ENCODE measurements around the gene TREH. TPM values are rescaled to one million over a fixed set of nuclear protein-coding genes. Genes with fewer than 3 reads are reported as not detected.

The TREH gene
- total RNA-seq, 1 experiment from 2014 or later = not detected

- TF ChIP-seq, protein P1, sequence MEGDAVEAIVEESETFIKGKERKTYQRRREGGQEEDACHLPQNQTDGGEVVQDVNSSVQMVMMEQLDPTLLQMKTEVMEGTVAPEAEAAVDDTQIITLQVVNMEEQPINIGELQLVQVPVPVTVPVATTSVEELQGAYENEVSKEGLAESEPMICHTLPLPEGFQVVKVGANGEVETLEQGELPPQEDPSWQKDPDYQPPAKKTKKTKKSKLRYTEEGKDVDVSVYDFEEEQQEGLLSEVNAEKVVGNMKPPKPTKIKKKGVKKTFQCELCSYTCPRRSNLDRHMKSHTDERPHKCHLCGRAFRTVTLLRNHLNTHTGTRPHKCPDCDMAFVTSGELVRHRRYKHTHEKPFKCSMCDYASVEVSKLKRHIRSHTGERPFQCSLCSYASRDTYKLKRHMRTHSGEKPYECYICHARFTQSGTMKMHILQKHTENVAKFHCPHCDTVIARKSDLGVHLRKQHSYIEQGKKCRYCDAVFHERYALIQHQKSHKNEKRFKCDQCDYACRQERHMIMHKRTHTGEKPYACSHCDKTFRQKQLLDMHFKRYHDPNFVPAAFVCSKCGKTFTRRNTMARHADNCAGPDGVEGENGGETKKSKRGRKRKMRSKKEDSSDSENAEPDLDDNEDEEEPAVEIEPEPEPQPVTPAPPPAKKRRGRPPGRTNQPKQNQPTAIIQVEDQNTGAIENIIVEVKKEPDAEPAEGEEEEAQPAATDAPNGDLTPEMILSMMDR (IDR thresholded peaks at IDR 0.05; ENCODE audit: unreplicated experiment) = no peak
- H3K4me1 Mint-ChIP-seq (ENCODE audit: insufficient read depth, unreplicated experiment) = peaks cover 11% of the 10 kb centered on the region
- CTCF ChIA-PET = interaction anchor here (0.7 to 1.5 kb wide), 3 partner anchors 11 to 22 kb away, joined by 4 to 8 read pairs (median 4); no protein-coding TSS in a partner anchor
- no peak overlapping the region for H3K27ac Mint-ChIP-seq (ENCODE audit: low read depth, unreplicated experiment)
- BruUV-seq (replicated peaks) = no TSS peak
- intact Hi-C loops (cut with micrococcal nuclease) = no loop called here
- no peak overlapping the region for H3K4me3 Mint-ChIP-seq (ENCODE audit: unreplicated experiment)
- H3K36me3 Mint-ChIP-seq (ENCODE audit: insufficient read depth, unreplicated experiment) = peaks cover 8% of the 10 kb centered on the region
- no peak for DNase-seq (ENCODE audit: unreplicated experiment)
- no peaks in the 10 kb centered on the region for H3K9me3 Mint-ChIP-seq (ENCODE audit: unreplicated experiment)
- POLR2A ChIA-PET = interaction anchor here (0.7 to 3.1 kb wide), 3 partner anchors 9 to 21 kb away, joined by 4 to 10 read pairs (median 5); partner anchors contain the start of gene TREH
- H3K27me3 Mint-ChIP-seq (ENCODE audit: insufficient read depth, unreplicated experiment) = peaks cover 30% of the 10 kb centered on the region
These were observed 8.2 kb downstream of the TREH start for GRCh38 chr11:118671254-118671653.

DNA sequence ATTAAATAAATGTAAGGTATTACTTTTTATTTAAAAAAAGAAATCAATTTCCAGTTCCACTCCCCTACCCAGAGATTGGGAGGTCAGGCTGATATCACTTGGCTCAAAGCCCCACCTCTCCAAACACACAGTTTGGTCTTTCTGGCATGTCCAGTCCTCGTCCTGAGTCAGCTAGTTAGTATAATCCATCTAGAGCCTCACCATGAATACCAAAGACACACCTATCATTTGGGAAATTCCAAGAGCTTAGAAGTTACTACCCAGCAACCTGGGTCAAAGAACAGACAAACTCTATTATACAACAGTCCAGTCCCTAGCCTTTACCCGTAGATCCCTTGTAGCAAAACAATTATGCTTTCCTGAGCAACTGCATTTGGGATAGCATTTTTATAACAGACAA lies 9.4 kb downstream of the TREH start:
- no peak overlapping the region for H3K27ac Mint-ChIP-seq (ENCODE audit: low read depth, unreplicated experiment)
- peaks cover 11% of the 10 kb centered on the region for H3K4me1 Mint-ChIP-seq (ENCODE audit: insufficient read depth, unreplicated experiment)
- no peak overlapping the region for H3K4me3 Mint-ChIP-seq (ENCODE audit: unreplicated experiment)
- POLR2A ChIA-PET = interaction anchor here (0.6 to 3.1 kb wide), 6 partner anchors 9 to 190 kb away, joined by 3 to 10 read pairs (median 4); partner anchors contain the start of gene TREH
- CTCF ChIA-PET = interaction anchor here (0.6 to 2.0 kb wide), 4 partner anchors 10 to 20 kb away, joined by 4 to 8 read pairs (median 4); no protein-coding TSS in a partner anchor
- TF ChIP-seq, protein P1 (IDR thresholded peaks at IDR 0.05; ENCODE audit: unreplicated experiment) = no peak
- peaks cover 8% of the 10 kb centered on the region for H3K36me3 Mint-ChIP-seq (ENCODE audit: insufficient read depth, unreplicated experiment)
- peaks cover 30% of the 10 kb centered on the region for H3K27me3 Mint-ChIP-seq (ENCODE audit: insufficient read depth, unreplicated experiment)
- DNase-seq (ENCODE audit: unreplicated experiment) = no peak
- no peaks in the 10 kb centered on the region for H3K9me3 Mint-ChIP-seq (ENCODE audit: unreplicated experiment)
- BruUV-seq (replicated peaks) = no TSS peak
- intact Hi-C loops (cut with micrococcal nuclease) = no loop called here

DNA sequence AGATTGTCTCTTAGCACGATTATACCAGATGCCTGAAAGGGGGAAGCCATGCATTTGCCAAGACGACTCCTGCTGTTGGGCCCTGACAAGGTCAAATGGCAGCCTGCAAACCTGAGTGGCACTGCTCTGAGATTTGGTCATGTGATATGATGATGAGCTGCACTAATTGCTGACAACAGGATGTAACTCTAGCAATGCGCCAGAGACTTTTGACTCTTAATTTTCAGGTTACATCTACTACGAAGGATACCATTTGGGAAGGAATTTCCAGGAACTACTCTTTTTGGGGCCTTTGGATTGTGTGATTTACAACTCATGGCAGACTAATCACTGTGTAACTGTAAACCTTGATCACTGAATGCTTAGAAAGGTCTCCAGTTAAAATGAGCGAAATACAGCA lies 13.1 kb downstream of the TREH start:
- TF ChIP-seq, protein P1 (IDR thresholded peaks at IDR 0.05; ENCODE audit: unreplicated experiment) = no peak
- intact Hi-C loops (cut with micrococcal nuclease) = no loop called here
- ChIA-PET POLR2A (no interaction called here), CTCF (interaction anchor here (1.1 kb wide), 1 partner anchor 23 kb away, joined by 4 read pairs; no protein-coding TSS in a partner anchor)
- Mint-ChIP-seq H3K4me1 (ENCODE audit: insufficient read depth, unreplicated experiment) (peaks cover 11% of the 10 kb centered on the region), H3K27me3 (ENCODE audit: insufficient read depth, unreplicated experiment) (peaks cover 25% of the 10 kb centered on the region), H3K4me3 (ENCODE audit: unreplicated experiment) (no peak overlapping the region), H3K9me3 (ENCODE audit: unreplicated experiment) (no peaks in the 10 kb centered on the region), H3K36me3 (ENCODE audit: insufficient read depth, unreplicated experiment) (peaks cover 11% of the 10 kb centered on the region), H3K27ac (ENCODE audit: low read depth, unreplicated experiment) (no peak overlapping the region)
- no peak for DNase-seq (ENCODE audit: unreplicated experiment)
- BruUV-seq (replicated peaks) = no TSS peak

DNA sequence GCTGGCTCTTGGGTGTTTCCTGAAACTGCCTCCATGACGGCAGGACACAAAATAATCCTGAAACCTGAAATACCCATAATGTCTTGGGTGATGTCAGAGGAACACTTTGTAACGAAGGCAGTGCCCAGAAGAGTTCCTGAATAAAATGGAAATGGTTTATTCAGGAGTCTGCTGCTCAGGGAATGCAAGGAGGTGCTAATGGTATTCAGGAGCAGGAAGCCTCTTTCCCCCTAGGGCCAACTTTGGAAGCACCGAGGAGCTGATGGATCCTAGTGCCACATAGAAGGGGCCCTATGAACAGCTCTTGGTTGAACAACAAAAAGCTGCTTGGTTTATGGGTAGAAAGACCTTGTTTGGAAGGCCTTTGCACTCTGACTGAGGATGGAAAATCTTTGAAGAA lies 15.5 kb downstream of the TREH start:
- TF ChIP-seq, protein P1 (IDR thresholded peaks at IDR 0.05; ENCODE audit: unreplicated experiment) = no peak
- no peak overlapping the region for H3K27ac Mint-ChIP-seq (ENCODE audit: low read depth, unreplicated experiment)
- no peaks in the 10 kb centered on the region for H3K9me3 Mint-ChIP-seq (ENCODE audit: unreplicated experiment)
- BruUV-seq (replicated peaks) = no TSS peak
- POLR2A ChIA-PET = interaction anchor here (0.8 to 1.2 kb wide), 2 partner anchors 8 to 71 kb away, joined by 3 to 4 read pairs; no protein-coding TSS in a partner anchor
- H3K36me3 Mint-ChIP-seq (ENCODE audit: insufficient read depth, unreplicated experiment) = peaks cover 15% of the 10 kb centered on the region
- CTCF ChIA-PET = interaction anchor here (0.8 kb wide), 1 partner anchor 17 kb away, joined by 3 read pairs; no protein-coding TSS in a partner anchor
- H3K4me1 Mint-ChIP-seq (ENCODE audit: insufficient read depth, unreplicated experiment) = no peaks in the 10 kb centered on the region
- no peak overlapping the region for H3K4me3 Mint-ChIP-seq (ENCODE audit: unreplicated experiment)
- intact Hi-C loops (cut with micrococcal nuclease) = no loop called here
- H3K27me3 Mint-ChIP-seq (ENCODE audit: insufficient read depth, unreplicated experiment) = no peaks in the 10 kb centered on the region
- no peak for DNase-seq (ENCODE audit: unreplicated experiment)
